OCI-LY7 (cell line): ENCODE data around the gene GCNT2.

Experiments used
- EZH2phosphoT487 ChIP-seq: fragments of 200-600 bp; sonication (generic); IDR thresholded peaks from 2 replicates; pipeline ENCODE4 v1.6.1; 2018; ENCODE audit warnings: low read depth, borderline replicate concordance, mild to moderate bottlenecking, mixed run types, antibody characterized with exemption, low read length, moderate library complexity, mixed read lengths
- TF ChIP-seq, protein P1 (sequence below): fragments of 200-600 bp; sonication (generic); conservative IDR thresholded peaks from 2 replicates; pipeline ENCODE4 v1.5.1; 2014; ENCODE audit warnings: mild to moderate bottlenecking, antibody characterized with exemption, low read length, moderate library complexity, mixed read lengths

DNA sequence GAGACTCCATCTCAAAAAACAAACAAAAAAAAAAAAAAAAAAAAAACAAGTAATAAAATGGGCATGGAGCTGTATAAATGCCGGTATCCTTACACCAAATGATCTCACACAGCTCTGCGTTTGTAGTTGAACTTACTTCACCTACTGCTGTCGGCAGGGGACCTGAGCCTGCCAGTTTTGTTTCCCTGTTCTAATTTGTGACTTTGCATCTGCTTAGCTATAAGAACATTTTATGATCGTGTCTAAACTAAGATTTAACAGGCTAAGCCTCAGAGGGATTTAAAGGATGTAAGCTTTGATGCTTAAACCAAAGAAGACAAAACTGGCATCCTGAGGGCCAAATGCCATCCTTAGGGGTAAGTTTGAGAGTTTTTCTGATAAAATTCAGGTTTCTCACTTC is 58.7 kb downstream of the GCNT2 start:
- TF ChIP-seq, protein P1, sequence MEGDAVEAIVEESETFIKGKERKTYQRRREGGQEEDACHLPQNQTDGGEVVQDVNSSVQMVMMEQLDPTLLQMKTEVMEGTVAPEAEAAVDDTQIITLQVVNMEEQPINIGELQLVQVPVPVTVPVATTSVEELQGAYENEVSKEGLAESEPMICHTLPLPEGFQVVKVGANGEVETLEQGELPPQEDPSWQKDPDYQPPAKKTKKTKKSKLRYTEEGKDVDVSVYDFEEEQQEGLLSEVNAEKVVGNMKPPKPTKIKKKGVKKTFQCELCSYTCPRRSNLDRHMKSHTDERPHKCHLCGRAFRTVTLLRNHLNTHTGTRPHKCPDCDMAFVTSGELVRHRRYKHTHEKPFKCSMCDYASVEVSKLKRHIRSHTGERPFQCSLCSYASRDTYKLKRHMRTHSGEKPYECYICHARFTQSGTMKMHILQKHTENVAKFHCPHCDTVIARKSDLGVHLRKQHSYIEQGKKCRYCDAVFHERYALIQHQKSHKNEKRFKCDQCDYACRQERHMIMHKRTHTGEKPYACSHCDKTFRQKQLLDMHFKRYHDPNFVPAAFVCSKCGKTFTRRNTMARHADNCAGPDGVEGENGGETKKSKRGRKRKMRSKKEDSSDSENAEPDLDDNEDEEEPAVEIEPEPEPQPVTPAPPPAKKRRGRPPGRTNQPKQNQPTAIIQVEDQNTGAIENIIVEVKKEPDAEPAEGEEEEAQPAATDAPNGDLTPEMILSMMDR, result no peak
- TF ChIP-seq EZH2phosphoT487, result no peak
